Stimulated activated CD8-positive, alpha-beta memory T cell treated with anti-CD3 and anti-CD28 coated beads, Interleukin-15, amount 100 ng/mL, for 1 hour (primary cell): Measurements from ENCODE around the gene ZNF853.

Experiments
- DNase-seq: peaks from one replicate; pipeline ENCODE4 v3.0.0-alpha.2; 2020; ENCODE audit warnings: low read depth

ZNF853 gene

DNA sequence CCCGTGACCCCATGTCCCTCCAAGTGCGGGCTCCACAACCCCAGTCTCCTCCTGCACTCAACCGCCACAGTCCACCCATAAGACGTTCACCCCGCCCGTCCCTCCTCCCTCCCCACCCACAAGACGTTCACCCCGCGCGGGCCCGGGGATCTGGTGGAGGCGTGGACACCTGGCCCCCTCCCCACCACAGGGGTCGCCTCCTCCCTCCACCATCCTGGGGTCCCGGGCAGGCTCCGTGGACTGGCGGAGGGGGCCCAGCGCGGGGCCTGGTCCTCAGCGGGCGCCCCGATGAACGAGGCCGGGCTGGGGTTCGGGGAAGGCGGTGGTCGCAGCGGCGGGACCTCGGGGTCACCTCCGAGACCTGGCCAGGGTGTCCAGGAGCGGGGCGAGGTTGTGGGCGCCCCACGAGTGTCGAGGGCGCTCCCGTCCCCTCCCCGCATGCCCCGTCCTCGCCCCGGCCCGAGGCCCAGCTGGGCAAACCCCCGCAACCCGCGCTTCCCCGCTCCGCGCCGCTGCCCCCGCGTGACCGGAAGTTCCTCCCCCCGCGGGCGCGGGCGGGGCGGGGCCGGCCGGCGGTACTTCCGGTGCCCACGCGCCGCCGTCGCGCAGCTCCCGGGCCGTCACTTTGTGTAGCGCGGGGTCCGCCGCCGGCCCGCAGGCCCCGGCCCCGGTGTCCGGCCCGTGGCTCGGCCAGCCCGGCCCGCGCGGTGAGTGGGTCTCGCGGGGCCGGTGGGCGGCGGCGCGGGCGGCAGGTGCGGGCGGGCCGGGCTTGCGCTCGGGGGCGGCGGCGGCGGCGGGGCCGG lies 21.5 kb downstream of the ZNF853 start, which contains the start of gene ZNF316:
ZNF316 (plus strand) TSS at position 578 of the 803 bp plus-strand sequence. CDS start 5,092 bp downstream, outside the sequence.
- DNase-seq, result no peak

- peak; percentile 20 for DNase-seq
Measured at GRCh38 chr7:6637544-6638229, 22.3 kb downstream of the ZNF853 start.

- DNase-seq, result no peak
Measured at GRCh38 chr7:6639032-6639431, 23.6 kb downstream of the ZNF853 start.

GRCh38 chr7:6639627-6640026 lies 24.2 kb downstream of the ZNF853 start:
- DNase-seq, result no peak

- no peak for DNase-seq
Measured at GRCh38 chr7:6640246-6640721, 24.9 kb downstream of the ZNF853 start.

DNA sequence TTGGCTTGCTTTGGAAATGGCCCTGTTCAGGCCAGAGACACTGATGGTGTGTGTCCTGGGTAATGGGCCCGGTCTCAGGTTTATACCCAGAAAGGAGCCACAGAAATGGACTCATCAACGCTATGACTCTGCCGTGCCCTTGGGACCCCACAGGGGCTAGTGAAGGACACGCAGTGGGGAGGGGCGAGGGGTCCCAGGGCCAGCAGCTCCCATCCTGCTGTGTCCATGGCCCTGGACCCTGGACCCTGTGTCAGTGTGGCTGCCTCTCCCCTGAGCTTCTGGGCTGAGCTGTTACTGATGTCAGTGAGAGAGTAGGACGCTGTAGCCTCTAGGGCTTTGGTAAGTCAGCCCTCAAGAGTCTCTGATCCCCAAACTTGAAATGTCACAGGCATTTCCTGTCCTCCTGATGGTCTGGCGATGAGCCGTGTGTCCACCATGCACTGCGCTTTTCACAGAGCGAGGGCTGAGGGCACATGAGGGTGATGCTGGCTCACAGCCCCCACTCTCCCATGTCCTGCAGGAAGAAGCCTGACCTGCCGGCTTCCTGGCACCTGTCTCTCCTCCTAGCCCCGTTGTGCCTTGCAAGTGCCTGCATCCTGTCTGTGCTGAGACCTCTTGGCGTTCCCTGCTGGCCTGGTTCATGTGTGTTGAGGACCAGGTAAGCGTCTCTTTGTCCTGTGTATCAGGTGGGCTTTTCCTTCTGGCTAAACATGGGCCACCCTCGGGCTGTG lies 26.1 kb downstream of the ZNF853 start:
- no peak for DNase-seq

GRCh38 chr7:6642239-6642839 lies 26.9 kb downstream of the ZNF853 start:
- DNase-seq, result no peak

GRCh38 chr7:6642861-6643640 lies 27.6 kb downstream of the ZNF853 start:
- DNase-seq, result no peak

DNA sequence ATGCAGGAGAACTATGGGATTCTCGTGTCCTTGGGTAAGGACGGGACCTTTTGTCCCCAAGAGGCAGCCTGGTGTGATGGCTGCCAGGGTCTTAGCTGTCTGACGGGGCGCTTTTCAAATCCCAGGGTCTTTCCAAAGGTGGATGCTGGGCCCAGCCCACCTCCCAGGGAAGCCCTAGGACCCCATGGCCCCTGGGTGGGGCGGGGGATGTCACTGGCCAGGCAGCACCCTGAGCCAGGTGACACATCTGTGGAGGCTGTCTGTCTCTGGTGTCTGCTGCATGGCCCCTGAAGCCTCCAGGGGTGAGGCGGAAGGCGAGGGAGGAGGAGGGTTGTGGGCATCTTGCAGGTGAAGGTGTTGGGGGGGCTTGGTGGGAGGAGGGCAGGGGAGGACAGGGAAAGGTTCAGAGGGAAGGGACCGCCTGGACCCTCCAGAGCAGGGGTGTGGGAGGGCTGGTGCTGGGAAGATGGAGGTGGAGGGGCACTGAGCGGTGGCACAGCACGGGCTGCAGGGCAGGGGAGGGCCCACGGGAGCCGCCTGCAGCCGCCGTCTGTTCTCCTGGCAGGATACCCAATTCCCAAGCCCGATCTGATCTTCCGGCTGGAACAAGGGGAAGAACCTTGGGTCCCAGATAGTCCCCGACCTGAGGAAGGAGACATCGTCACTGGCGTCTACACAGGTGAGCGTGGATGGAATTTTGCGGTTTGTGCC lies 28.7 kb downstream of the ZNF853 start:
- DNase-seq, result no peak

DNA sequence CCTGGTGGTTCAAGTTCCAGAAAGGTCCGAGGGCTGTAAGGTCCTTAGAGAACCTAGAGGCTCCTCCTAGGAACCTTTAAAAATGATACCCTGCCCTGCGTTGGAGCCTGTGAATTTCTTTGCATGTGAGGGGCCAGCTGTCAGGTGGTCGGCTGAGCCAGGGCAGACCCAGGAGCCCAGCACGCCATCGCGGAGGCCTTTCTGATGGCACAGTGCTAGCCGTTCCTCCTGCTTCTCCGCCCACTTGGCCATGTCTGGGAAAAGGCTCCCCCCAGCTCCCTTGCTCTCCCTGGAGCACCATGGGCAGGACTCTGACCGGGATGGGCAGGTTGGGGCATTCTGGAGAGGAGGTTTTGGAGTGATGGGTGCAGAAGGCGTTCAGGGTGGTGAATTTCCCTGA lies 29.3 kb downstream of the ZNF853 start:
- DNase-seq, result no peak

- DNase-seq, result no peak
Measured at GRCh38 chr7:6646465-6646864, 31.1 kb downstream of the ZNF853 start.

GRCh38 chr7:6647080-6647479 lies 31.7 kb downstream of the ZNF853 start:
- DNase-seq, result no peak

DNA sequence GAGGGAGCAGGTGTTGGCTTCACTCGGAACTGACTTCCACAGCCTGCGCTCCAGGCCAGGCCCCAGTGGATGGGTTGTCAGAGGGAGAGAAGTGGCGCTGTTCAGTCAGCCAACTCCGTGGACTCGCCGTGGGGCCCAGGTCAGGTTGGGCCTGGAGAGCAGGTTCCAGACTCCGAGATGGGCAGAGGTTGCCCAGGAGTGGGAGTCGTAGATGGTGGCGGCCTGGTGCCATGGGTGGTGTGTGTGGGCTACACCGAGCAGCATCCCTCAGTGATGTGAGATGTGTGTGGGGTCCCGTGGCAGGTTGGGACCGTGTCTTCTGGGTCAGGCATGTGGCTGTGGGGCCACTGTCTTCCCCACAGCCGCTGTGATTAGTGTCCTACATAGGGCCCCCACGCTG lies 32.1 kb downstream of the ZNF853 start:
- no peak for DNase-seq

- DNase-seq, result no peak
Measured at GRCh38 chr7:6648066-6648814, 32.8 kb downstream of the ZNF853 start.

DNA sequence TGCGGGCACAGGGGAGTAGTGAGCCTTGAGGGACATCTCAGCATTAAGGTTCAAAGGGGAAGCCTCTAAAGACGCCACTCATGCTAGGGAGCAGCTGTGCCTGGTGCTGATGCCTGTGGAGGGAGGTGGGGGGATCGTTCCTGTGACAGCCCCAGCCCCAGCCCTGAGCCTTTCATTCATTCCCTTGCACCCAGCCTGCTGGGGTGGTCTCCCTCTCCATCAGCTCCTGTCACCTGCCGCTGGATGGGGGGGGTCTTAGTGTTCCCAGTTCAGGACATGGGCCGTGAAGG lies 33.4 kb downstream of the ZNF853 start:
- no peak for DNase-seq

- DNase-seq, result no peak
Measured at GRCh38 chr7:6649241-6649961, 34.0 kb downstream of the ZNF853 start.

DNA sequence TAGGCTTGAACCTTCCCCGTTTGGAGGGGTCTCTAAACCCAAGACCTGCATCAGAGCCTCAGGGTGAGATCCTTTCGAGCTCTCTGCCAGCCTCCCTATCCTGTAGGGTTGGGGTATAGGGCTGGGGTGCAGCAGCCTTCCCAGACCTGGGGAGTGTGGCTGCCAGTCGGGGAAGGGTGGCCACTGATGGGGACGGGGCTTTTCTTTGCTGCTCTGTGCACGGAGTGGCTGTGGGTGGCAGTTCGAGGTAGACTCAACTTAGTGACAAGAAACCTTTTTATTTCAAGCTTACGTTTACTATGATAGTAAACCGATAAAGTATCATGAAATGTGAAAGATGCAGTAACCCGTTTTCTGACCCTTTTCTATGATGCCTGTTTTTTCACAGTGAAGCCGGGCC lies 34.7 kb downstream of the ZNF853 start:
- no peak for DNase-seq

- no peak for DNase-seq
Measured at GRCh38 chr7:6650521-6651011, 35.2 kb downstream of the ZNF853 start.

- DNase-seq, result no peak
Measured at GRCh38 chr7:6651851-6652445, 36.5 kb downstream of the ZNF853 start.
